Neuronal stem cell (in vitro differentiated cells): ENCODE results near the gene RPLP2.

Experiments
- DNase-seq: peaks from one replicate; pipeline ENCODE4 v3.0.0-alpha.2; 2013; ENCODE audit warnings: low spot score
- H2AFZ ChIP-seq: one replicate; pipeline ENCODE4 v1.6.1; 2013; ENCODE audit warnings: mild to moderate bottlenecking, low read length, inconsistent platforms
- H2AK5ac ChIP-seq: 2 replicates; pipeline ENCODE4 v1.6.1; 2013; ENCODE audit warnings: low read depth, mild to moderate bottlenecking, inconsistent platforms, low read length, moderate library complexity, mixed read lengths
- H2BK120ac ChIP-seq: 2 replicates; pipeline ENCODE4 v1.6.1; 2013; ENCODE audit warnings: low read depth, mild to moderate bottlenecking, inconsistent platforms, low read length, moderate library complexity, mixed read lengths
- H2BK12ac ChIP-seq: one replicate; pipeline ENCODE4 v1.6.1; 2013; ENCODE audit warnings: low read length, inconsistent platforms
- H2BK15ac ChIP-seq: 2 replicates; pipeline ENCODE4 v1.6.1; 2013; ENCODE audit warnings: mild to moderate bottlenecking, low read length, inconsistent platforms, mixed read lengths
- H2BK5ac ChIP-seq: one replicate; pipeline ENCODE4 v1.6.1; 2013; ENCODE audit warnings: inconsistent platforms, mild to moderate bottlenecking, low read length, moderate library complexity
- H3K14ac ChIP-seq: one replicate; pipeline ENCODE4 v1.6.1; 2013; ENCODE audit warnings: low read length, inconsistent platforms
- H3K18ac ChIP-seq: 2 replicates; pipeline ENCODE4 v1.6.1; 2013; ENCODE audit warnings: low read length, inconsistent platforms
- H3K23ac ChIP-seq: 2 replicates; pipeline ENCODE4 v1.6.1; 2013; ENCODE audit warnings: low read depth, mild to moderate bottlenecking, mixed read lengths, low read length, inconsistent platforms; ENCODE audit not compliant: poor library complexity
- H3K27ac ChIP-seq: replicated peaks from 3 replicates; pipeline ENCODE4 v1.5.1; 2013; ENCODE audit warnings: low read length, inconsistent platforms
- H3K27me3 ChIP-seq, 3 experiments: 2 replicates each; pipeline ENCODE4 v1.6.1; 2013; ENCODE audit warnings: low read length in 3 of 3, mild to moderate bottlenecking in 2 of 3, inconsistent platforms in 1 of 3, low read depth in 1 of 3, mixed read lengths in 1 of 3, moderate library complexity in 1 of 3; ENCODE audit not compliant: control insufficient read depth in 3 of 3, insufficient read depth in 3 of 3
- H3K36me3 ChIP-seq, 2 donors: replicated peaks in 1 of 2; 2 replicates each; pipeline ENCODE4 v1.6.1; 2013; ENCODE audit warnings: low read length in 2 of 2; ENCODE audit not compliant: control insufficient read depth in 2 of 2, insufficient read depth in 2 of 2
- H3K4ac ChIP-seq: 2 replicates; pipeline ENCODE4 v1.6.1; 2013; ENCODE audit warnings: inconsistent platforms, mild to moderate bottlenecking, low read length, moderate library complexity
- H3K4me1 ChIP-seq, 2 donors: 1 replicate in 1 of 2; 2 replicates in 1 of 2; pipeline ENCODE4 v1.6.1; 2013; ENCODE audit warnings: low read length in 2 of 2, low read depth in 1 of 2; ENCODE audit not compliant: control insufficient read depth in 2 of 2, insufficient read depth in 1 of 2
- H3K4me2 ChIP-seq: one replicate; pipeline ENCODE4 v1.6.1; 2013; ENCODE audit warnings: mild to moderate bottlenecking, low read length, inconsistent platforms; ENCODE audit not compliant: insufficient read depth, poor library complexity, severe bottlenecking
- H3K4me3 ChIP-seq, 2 donors: 2 replicates each; pipeline ENCODE4 v1.5.1; 2013; ENCODE audit warnings: low read length in 2 of 2, mild to moderate bottlenecking in 2 of 2, inconsistent platforms in 1 of 2, moderate library complexity in 1 of 2
- H3K79me1 ChIP-seq: one replicate; pipeline ENCODE4 v1.6.1; 2013; ENCODE audit warnings: low read depth, mild to moderate bottlenecking, inconsistent platforms, low read length, moderate library complexity
- H3K9ac ChIP-seq: one replicate; pipeline ENCODE4 v1.6.1; 2013; ENCODE audit warnings: mild to moderate bottlenecking, low read depth, low read length, inconsistent platforms; ENCODE audit not compliant: poor library complexity
- H3K9me3 ChIP-seq, 2 donors: replicated peaks in 1 of 2; 2 replicates each; pipeline versions ENCODE3 to v1.6.1; 2013; ENCODE audit warnings: low read length in 2 of 2, mild to moderate bottlenecking in 2 of 2, inconsistent platforms in 1 of 2, low read depth in 1 of 2, mixed read lengths in 1 of 2, moderate library complexity in 1 of 2; ENCODE audit not compliant: control insufficient read depth in 2 of 2, insufficient read depth in 1 of 2
- H4K8ac ChIP-seq: one replicate; pipeline ENCODE4 v1.6.1; 2013; ENCODE audit warnings: low read depth, mild to moderate bottlenecking, inconsistent platforms, low read length, moderate library complexity
- H4K91ac ChIP-seq: one replicate; pipeline ENCODE4 v1.6.1; 2013; ENCODE audit warnings: low read length, low read depth, mild to moderate bottlenecking, inconsistent platforms; ENCODE audit not compliant: poor library complexity
- WGBS, 2 donors: extraction: QIAGEN DNeasy Blood & Tissue Kit; methylation state at CpG; one replicate each; pipeline ENCODE4 v1.1.7; 2013; ENCODE audit warnings: missing lambda C conversion rate in 2 of 2, mixed read lengths in 1 of 2; ENCODE audit not compliant: insufficient read length in 2 of 2, insufficient replicate concordance in 1 of 2; ENCODE audit errors: extremely low coverage in 2 of 2; 5-methylcytosine and 5-hydroxymethylcytosine counted together

The RPLP2 gene

GRCh38 chr11:796565-797295 is 13.0 kb upstream of the RPLP2 start:
- Histone ChIP-seq H3K27ac (peak overlapping the region; percentile 86), H3K23ac (peak overlapping the region; percentile 76), H3K79me1 (peaks cover 22% of the 10 kb centered on the region), H3K9ac (peak overlapping the region; percentile 89), H3K4ac (peak overlapping the region; percentile 70), H3K4me3 (peak overlapping the region; percentile 99 to 100), H3K9me3 (no peaks in the 10 kb centered on the region), H2AK5ac (peak overlapping the region; percentile 89), H4K91ac (no peak overlapping the region), H2BK120ac (peak overlapping the region; percentile 16), H3K18ac (peak overlapping the region; percentile 66), H2BK15ac (peak overlapping the region; percentile 87), H3K4me1 (peaks cover 10 to 15% of the 10 kb centered on the region in 2 donors), H3K4me2 (peak overlapping the region; percentile 92), H2BK12ac (no peak overlapping the region), H2AFZ (no peak overlapping the region), H2BK5ac (no peak overlapping the region), H3K36me3 (peaks cover 28 to 60% of the 10 kb centered on the region in 2 donors), H3K14ac (peak overlapping the region; percentile 61), H3K27me3 (no peaks in the 10 kb centered on the region), H4K8ac (no peak overlapping the region)
- no CpG with 5 or more reads among the region's 18 CpGs for WGBS, 2 donors
- no peak for DNase-seq

- no peak overlapping the region for H2BK12ac ChIP-seq
- H3K23ac ChIP-seq, result peak overlapping the region; percentile 99
- peak overlapping the region; percentile 84 for H3K4ac ChIP-seq
- peak overlapping the region; percentile 88 for H2AFZ ChIP-seq
- peaks cover 10 to 15% of the 10 kb centered on the region in 2 donors for H3K4me1 ChIP-seq
- peaks cover 33 to 60% of the 10 kb centered on the region in 2 donors for H3K36me3 ChIP-seq
- no peaks in the 10 kb centered on the region for H3K9me3 ChIP-seq
- DNase-seq, result peak; percentile 68
- H3K4me3 ChIP-seq, result peak overlapping the region; percentile 99 to 100
- H3K79me1 ChIP-seq, result peaks cover 24% of the 10 kb centered on the region
- no peaks in the 10 kb centered on the region for H3K27me3 ChIP-seq
- peak overlapping the region; percentile 97 for H3K9ac ChIP-seq
- peak overlapping the region; percentile 100 for H3K18ac ChIP-seq
- no peak overlapping the region for H4K8ac ChIP-seq
- H2BK120ac ChIP-seq, result peak overlapping the region; percentile 81
- H2BK5ac ChIP-seq, result peak overlapping the region; percentile 99
- H3K14ac ChIP-seq, result peak overlapping the region; percentile 100
- H4K91ac ChIP-seq, result no peak overlapping the region
- H2BK15ac ChIP-seq, result peak overlapping the region; percentile 87
- H2AK5ac ChIP-seq, result peak overlapping the region; percentile 89
- no CpG with 5 or more reads among the region's 57 CpGs for WGBS, 2 donors
- H3K27ac ChIP-seq, result peak overlapping the region; percentile 86
- peak overlapping the region; percentile 92 for H3K4me2 ChIP-seq
These were observed 12.3 kb upstream of the RPLP2 start for GRCh38 chr11:797296-798092.

- Histone ChIP-seq H3K4me3 (peak within 1 kb of the TSS; percentile 99 to 100), H2BK120ac (peak within 1 kb of the TSS; percentile 81), H3K14ac (peak within 1 kb of the TSS; percentile 100), H2BK15ac (peak within 1 kb of the TSS; percentile 87), H3K23ac (peak within 1 kb of the TSS; percentile 99), H3K27me3 (no peaks in the 10 kb centered on the region), H2AK5ac (peak within 1 kb of the TSS; percentile 89), H4K8ac (peak within 1 kb of the TSS; percentile 3), H3K9me3 (no peaks in the 10 kb centered on the region), H3K18ac (peak within 1 kb of the TSS; percentile 100), H3K27ac (peak within 1 kb of the TSS; percentile 86), H3K36me3 (peaks cover 37 to 61% of the 10 kb centered on the region in 2 donors), H3K4me1 (peaks cover 10 to 15% of the 10 kb centered on the region in 2 donors), H2BK5ac (peak within 1 kb of the TSS; percentile 99), H3K4me2 (peak within 1 kb of the TSS; percentile 92), H3K9ac (peak within 1 kb of the TSS; percentile 97), H2BK12ac (no peak within 1 kb of the TSS), H4K91ac (no peak within 1 kb of the TSS), H2AFZ (peak within 1 kb of the TSS; percentile 88), H3K79me1 (peaks cover 28% of the 10 kb centered on the region), H3K4ac (peak within 1 kb of the TSS; percentile 84)
- WGBS, 2 donors, result no CpG with 5 or more reads among the region's 69 CpGs
- DNase-seq, result peak; percentile 83
These were observed 11.6 kb upstream of the RPLP2 start, which contains the start of gene SLC25A22 for GRCh38 chr11:798093-798713. SLC25A22 (minus strand) TSS chr11:798281; CDS start chr11:795006, 3,275 bp downstream.
